GM23248 (cell line): ENCODE measurements around the gene SPPL2B. TPM values are rescaled to one million over a fixed set of nuclear protein-coding genes. Genes with fewer than 3 reads are reported as not detected.

Experiments used
- DNase-seq: peaks from one replicate; pipeline ENCODE4 v3.0.0-alpha.2; 2015
- H2AFZ ChIP-seq: fragments of 200-600 bp; sonication (generic); 2 replicates; pipeline ENCODE4 v1.6.1; 2016; ENCODE audit warnings: antibody characterized with exemption
- H3F3A ChIP-seq: fragments of 200-600 bp; sonication (generic); 2 replicates; pipeline ENCODE4 v1.6.1; 2016; ENCODE audit warnings: mild to moderate bottlenecking, antibody characterized with exemption, mixed run types; ENCODE audit not compliant: insufficient read depth
- H3K27ac ChIP-seq: fragments of 200-600 bp; sonication (generic); 2 replicates; pipeline ENCODE4 v1.5.1; 2016; ENCODE audit warnings: mild to moderate bottlenecking
- H3K27me3 ChIP-seq: fragments of 200-600 bp; sonication (generic); replicated peaks from 2 replicates; pipeline ENCODE4 v1.6.1; 2016; ENCODE audit warnings: mild to moderate bottlenecking; ENCODE audit not compliant: insufficient read depth
- H3K36me3 ChIP-seq: fragments of 200-600 bp; sonication (generic); 2 replicates; pipeline ENCODE4 v1.6.1; 2016; ENCODE audit warnings: low read depth, mild to moderate bottlenecking
- H3K4me1 ChIP-seq: fragments of 200-600 bp; sonication (generic); 2 replicates; pipeline ENCODE4 v1.6.1; 2016; ENCODE audit warnings: mild to moderate bottlenecking; ENCODE audit not compliant: insufficient read depth
- H3K4me2 ChIP-seq: fragments of 200-600 bp; sonication (generic); one replicate; pipeline ENCODE4 v1.6.1; 2016; ENCODE audit warnings: mild to moderate bottlenecking; ENCODE audit not compliant: unreplicated experiment
- H3K4me3 ChIP-seq: fragments of 200-600 bp; sonication (generic); 2 replicates; pipeline ENCODE4 v1.5.1; 2016; ENCODE audit warnings: mild to moderate bottlenecking
- H3K79me2 ChIP-seq: fragments of 200-600 bp; sonication (generic); 2 replicates; pipeline ENCODE4 v1.6.1; 2016; ENCODE audit warnings: mild to moderate bottlenecking; ENCODE audit not compliant: insufficient read depth
- H3K9ac ChIP-seq: fragments of 200-600 bp; sonication (generic); 2 replicates; pipeline ENCODE4 v1.6.1; 2016; ENCODE audit warnings: mild to moderate bottlenecking
- H3K9me2 ChIP-seq: fragments of 200-600 bp; sonication (generic); 2 replicates; pipeline ENCODE4 v1.6.1; 2016; ENCODE audit warnings: mixed run types, mild to moderate bottlenecking, moderate library complexity; ENCODE audit not compliant: insufficient read depth
- H3K9me3 ChIP-seq: fragments of 200-600 bp; sonication (generic); one replicate; pipeline ENCODE4 v1.6.1; 2017; ENCODE audit warnings: low read depth
- H4K20me1 ChIP-seq: fragments of 200-600 bp; sonication (generic); 2 replicates; pipeline ENCODE4 v1.6.0; 2016; ENCODE audit not compliant: insufficient read depth
- EZH2 ChIP-seq: fragments of 200-600 bp; sonication (generic); IDR thresholded peaks from 2 replicates; pipeline ENCODE4 v1.6.1; 2018; ENCODE audit warnings: antibody characterized with exemption, mild to moderate bottlenecking; ENCODE audit not compliant: insufficient read depth, poor library complexity, severe bottlenecking
- EZH2phosphoT487 ChIP-seq: fragments of 200-600 bp; sonication (generic); IDR thresholded peaks from 2 replicates; pipeline ENCODE4 v1.6.1; 2018; ENCODE audit warnings: antibody characterized with exemption, moderate library complexity, mild to moderate bottlenecking, low read depth; ENCODE audit not compliant: insufficient read depth
- WGBS, 2 experiments: methylation state at CpG; one replicate each; pipeline ENCODE4 v1.1.6; 2015 to 2017; ENCODE audit warnings: low lambda C conversion rate in 2 of 2, low coverage in 1 of 2; ENCODE audit errors: missing lambda C conversion rate in 2 of 2; 5-methylcytosine and 5-hydroxymethylcytosine counted together
- in situ Hi-C: fragments of 300-500 bp; cut with MboI; formaldehyde crosslinking; loops from 2 replicates; pipeline ENCODE4 v1.15.0; 2020
- polyA plus RNA-seq: library from polyadenylated mRNA; unstranded; fragments of >200 nt; fragmentation: Nextera tagmentation; extraction: Ambion mirVana; gene quantifications from 2 replicates; pipeline ENCODE4 v1.2.1, GENCODE V29; 2016
- total RNA-seq: library from RNA; depleted of rRNA; stranded (reverse); fragments of >200 nt; shearing (Covaris generic); gene quantifications from 2 replicates; pipeline ENCODE4 v1.2.3, GENCODE V29; 2014

Gene SPPL2B
- total and polyA plus RNA-seq, 2 experiments from 2014 or later, result 38.9 to 43.0 TPM

GRCh38 chr19:2305452-2306280 lies 22.8 kb upstream of the SPPL2B start:
- Histone ChIP-seq H3K27me3 (peaks cover 24% of the 10 kb centered on the region), H3K4me1 (no peaks in the 10 kb centered on the region; the same call in 1 of the 2 replicates), H3K9me3 (no peaks in the 10 kb centered on the region), H3K9ac (no peak overlapping the region), H3K36me3 (no peaks in the 10 kb centered on the region), H4K20me1 (no peaks in the 10 kb centered on the region), H3K4me2 (no peak overlapping the region), H3K9me2 (no peaks in the 10 kb centered on the region), H3K4me3 (no peak overlapping the region), H2AFZ (no peak overlapping the region), H3K27ac (no peak overlapping the region), H3K79me2 (no peaks in the 10 kb centered on the region), H3F3A (no peaks in the 10 kb centered on the region)
- in situ Hi-C loops, result no loop called here
- 72 to 74% methylated on average over 19 of the region's 19 CpGs for WGBS, 2 experiments
- no peak for DNase-seq
- no peak for TF ChIP-seq EZH2

GRCh38 chr19:2306281-2306806 lies 22.1 kb upstream of the SPPL2B start:
- Histone ChIP-seq H3K9me2 (no peaks in the 10 kb centered on the region), H3F3A (no peaks in the 10 kb centered on the region), H3K9me3 (no peaks in the 10 kb centered on the region), H3K4me1 (no peaks in the 10 kb centered on the region; the same call in 1 of the 2 replicates), H4K20me1 (no peaks in the 10 kb centered on the region), H3K36me3 (no peaks in the 10 kb centered on the region), H3K27ac (no peak overlapping the region), H3K4me2 (no peak overlapping the region), H3K27me3 (peaks cover 24% of the 10 kb centered on the region), H3K4me3 (no peak overlapping the region), H3K79me2 (no peaks in the 10 kb centered on the region), H3K9ac (no peak overlapping the region), H2AFZ (no peak overlapping the region)
- WGBS, 2 experiments, result 78 to 82% methylated on average over 17 to 19 of the region's 19 CpGs
- in situ Hi-C loops, result no loop called here
- DNase-seq, result no peak
- TF ChIP-seq EZH2phosphoT487, result no peak
- TF ChIP-seq EZH2, result no peak

DNA sequence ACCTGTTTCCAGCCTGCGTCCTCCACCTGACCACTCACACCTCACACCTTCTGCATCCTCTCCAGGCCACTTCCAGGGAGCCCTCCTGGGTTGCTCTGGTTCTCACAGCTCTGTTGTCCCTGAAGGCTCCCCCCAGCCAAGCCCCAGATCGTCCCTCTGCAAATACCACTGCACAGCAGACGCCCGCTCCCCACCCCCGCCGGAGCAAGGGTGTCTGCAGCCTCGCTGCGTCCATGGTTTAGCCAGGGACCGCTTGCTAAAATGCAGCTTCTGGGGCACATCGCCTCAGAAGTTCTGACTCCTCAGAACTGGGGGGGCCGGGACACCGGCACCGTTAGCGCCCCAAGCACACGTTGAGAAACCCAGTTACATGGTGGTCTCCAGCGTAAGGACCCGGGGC lies 21.5 kb upstream of the SPPL2B start:
- WGBS, 2 experiments, result 52 to 53% methylated on average over 13 to 17 of the region's 17 CpGs
- in situ Hi-C loops, result no loop called here
- Histone ChIP-seq H3K4me3 (no peak overlapping the region), H3K79me2 (no peaks in the 10 kb centered on the region), H3K9ac (no peak overlapping the region), H2AFZ (no peak overlapping the region), H3K9me3 (no peaks in the 10 kb centered on the region), H3K27ac (no peak overlapping the region), H3K36me3 (no peaks in the 10 kb centered on the region), H3F3A (no peaks in the 10 kb centered on the region), H3K4me2 (no peak overlapping the region), H3K27me3 (peaks cover 24% of the 10 kb centered on the region), H3K4me1 (no peaks in the 10 kb centered on the region; the same call in 1 of the 2 replicates), H3K9me2 (no peaks in the 10 kb centered on the region), H4K20me1 (no peaks in the 10 kb centered on the region)
- TF ChIP-seq EZH2, result no peak
- TF ChIP-seq EZH2phosphoT487, result no peak
- no peak for DNase-seq

- Histone ChIP-seq H3K9me2 (no peaks in the 10 kb centered on the region), H3K4me1 (no peaks in the 10 kb centered on the region; the same call in 1 of the 2 replicates), H3K9me3 (no peaks in the 10 kb centered on the region), H3K27ac (no peak overlapping the region), H3K9ac (no peak overlapping the region), H3K4me2 (no peak overlapping the region), H3K79me2 (no peaks in the 10 kb centered on the region), H3F3A (no peaks in the 10 kb centered on the region), H3K27me3 (peaks cover 24% of the 10 kb centered on the region), H3K4me3 (peak overlapping the region; percentile 31; the same call in 1 of the 2 replicates), H2AFZ (no peak overlapping the region), H3K36me3 (no peaks in the 10 kb centered on the region), H4K20me1 (no peaks in the 10 kb centered on the region)
- TF ChIP-seq EZH2phosphoT487 (no peak), EZH2 (no peak)
- in situ Hi-C loops, result no loop called here
- WGBS, 2 experiments, result 7 to 18% methylated on average over 11 to 33 of the region's 33 CpGs
- no peak for DNase-seq
Measured at GRCh38 chr19:2307518-2308012, 20.9 kb upstream of the SPPL2B start.
